Kidney (tissue), 14 donors: ENCODE data around the gene NR3C1. TPM values are rescaled to one million over a fixed set of nuclear protein-coding genes. Genes with fewer than 3 reads are reported as not detected.
A peak's percentile ranks its signal among the peaks of the same experiment; 100 is the strongest.

ENCODE experiments used
- DNase-seq, 5 donors: peaks; one replicate each; pipeline ENCODE4 v3.0.0-alpha.2; 2013 to 2020
- FAIRE-seq: peaks from 2 replicates; lab custom pipeline; 2012; peaks lifted over from hg19 to GRCh38; lab: Jason Lieb, UNC
- H3K27ac ChIP-seq, 2 donors: one replicate each; pipeline ENCODE4 v1.7.0; 2013; ENCODE audit warnings: low read depth in 2 of 2, low read length in 2 of 2, inconsistent platforms in 1 of 2
- H3K27me3 ChIP-seq: one replicate; pipeline ENCODE4 v1.7.1; 2013; ENCODE audit warnings: low read length, inconsistent platforms; ENCODE audit not compliant: control insufficient read depth, insufficient read depth
- H3K36me3 ChIP-seq, 3 donors: one replicate each; pipeline versions ENCODE4 v1.7.0 to v1.7.1; 2013; ENCODE audit warnings: low read length in 3 of 3, control low read depth in 1 of 3, inconsistent platforms in 1 of 3; ENCODE audit not compliant: insufficient read depth in 3 of 3, control insufficient read depth in 2 of 3
- H3K4me1 ChIP-seq, 3 donors: one replicate each; pipeline versions ENCODE4 v1.7.0 to v1.7.1; 2013; ENCODE audit warnings: low read length in 3 of 3, inconsistent platforms in 1 of 3, low read depth in 1 of 3; ENCODE audit not compliant: control insufficient read depth in 2 of 3, insufficient read depth in 2 of 3
- H3K4me3 ChIP-seq, 3 donors: one replicate each; pipeline versions ENCODE4 v1.7.0 to v1.8.1; 2013; ENCODE audit warnings: low read length in 3 of 3, control low read depth in 1 of 3, inconsistent platforms in 1 of 3
- H3K9ac ChIP-seq, 3 donors: one replicate each; pipeline versions ENCODE4 v1.7.0 to v1.7.1; 2013; ENCODE audit warnings: low read length in 3 of 3, control low read depth in 1 of 3, inconsistent platforms in 1 of 3
- H3K9me3 ChIP-seq, 3 donors: one replicate each; pipeline versions ENCODE4 v1.7.0 to v1.7.1; 2013; ENCODE audit warnings: low read length in 3 of 3, control low read depth in 1 of 3, inconsistent platforms in 1 of 3; ENCODE audit not compliant: control insufficient read depth in 2 of 3, insufficient read depth in 1 of 3
- intact Hi-C: fragments of 100-400 bp; cut with DNase I; formaldehyde crosslinking; loops from one replicate; pipeline ENCODE4 v1.11.1; 2022
- polyA plus RNA-seq: library from polyadenylated mRNA; stranded (reverse); fragments of 350-450 nt; fragmentation: Illumina TruSeq; extraction: RNeasy Lipid Tissue Mini Kit (QIAGEN cat#74804); gene quantifications from one replicate; pipeline ENCODE4 v1.2.3, GENCODE V29; 2014; ENCODE audit warnings: low read depth, low replicate concordance; ENCODE audit not compliant: insufficient read depth
- total RNA-seq: library from RNA; stranded (reverse); fragmentation: NEBNext Ultra II Directional; extraction: Animal tissue kit (Norgen Biotek cat#: 25700); gene quantifications from one replicate; pipeline ENCODE4 v1.2.1, GENCODE V29; 2021
- TF ChIP-seq, protein P1 (sequence below): IDR thresholded peaks from 3 replicates; pipeline ENCODE4 v1.5.1; 2012; ENCODE audit warnings: mild to moderate bottlenecking, moderate library complexity, borderline replicate concordance; ENCODE audit not compliant: insufficient read depth; ENCODE audit errors: extremely low read depth
- donor health status: control.
- donor health status: control.
- donor health status: control.
- donor health status: control.
- donor health status: control.
- donor health status: DM: yes; HTN: yes; CAD: no.
- donor health status: Normal renal cell carcinoma (clear cell type).

Gene NR3C1
- total and polyA plus RNA-seq, 2 donors from 2014 or later: 23.4 to 69.0 TPM

DNA sequence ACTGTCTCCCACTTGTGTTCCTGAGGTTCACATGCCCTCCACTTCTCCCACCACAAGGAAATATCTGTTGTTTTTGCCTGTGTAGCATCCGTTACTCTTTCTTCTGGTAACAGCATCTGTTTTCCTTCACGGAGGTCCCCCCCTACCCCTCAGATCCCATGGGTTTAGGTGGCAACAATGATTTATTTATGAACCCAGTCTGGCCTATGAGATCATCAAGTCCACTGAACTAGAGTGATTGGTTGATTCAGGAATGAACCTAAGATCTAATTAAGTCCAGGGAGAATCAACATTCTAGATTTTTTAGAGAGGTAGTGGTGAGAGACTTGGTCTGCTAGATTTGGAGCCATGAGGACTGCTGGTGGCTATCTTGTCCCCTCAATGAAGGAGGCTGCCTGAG lies 166.8 kb downstream of the NR3C1 start:
- FAIRE-seq: no peak
- H3K9ac ChIP-seq: no peak overlapping the region
- intact Hi-C loops: no loop called here
- no peak overlapping the region for H3K27ac ChIP-seq
- TF ChIP-seq, protein P1, sequence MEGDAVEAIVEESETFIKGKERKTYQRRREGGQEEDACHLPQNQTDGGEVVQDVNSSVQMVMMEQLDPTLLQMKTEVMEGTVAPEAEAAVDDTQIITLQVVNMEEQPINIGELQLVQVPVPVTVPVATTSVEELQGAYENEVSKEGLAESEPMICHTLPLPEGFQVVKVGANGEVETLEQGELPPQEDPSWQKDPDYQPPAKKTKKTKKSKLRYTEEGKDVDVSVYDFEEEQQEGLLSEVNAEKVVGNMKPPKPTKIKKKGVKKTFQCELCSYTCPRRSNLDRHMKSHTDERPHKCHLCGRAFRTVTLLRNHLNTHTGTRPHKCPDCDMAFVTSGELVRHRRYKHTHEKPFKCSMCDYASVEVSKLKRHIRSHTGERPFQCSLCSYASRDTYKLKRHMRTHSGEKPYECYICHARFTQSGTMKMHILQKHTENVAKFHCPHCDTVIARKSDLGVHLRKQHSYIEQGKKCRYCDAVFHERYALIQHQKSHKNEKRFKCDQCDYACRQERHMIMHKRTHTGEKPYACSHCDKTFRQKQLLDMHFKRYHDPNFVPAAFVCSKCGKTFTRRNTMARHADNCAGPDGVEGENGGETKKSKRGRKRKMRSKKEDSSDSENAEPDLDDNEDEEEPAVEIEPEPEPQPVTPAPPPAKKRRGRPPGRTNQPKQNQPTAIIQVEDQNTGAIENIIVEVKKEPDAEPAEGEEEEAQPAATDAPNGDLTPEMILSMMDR: no peak
- H3K4me3 ChIP-seq: no peak overlapping the region
- no peaks in the 10 kb centered on the region for H3K36me3 ChIP-seq
- no peak for DNase-seq
- no peaks in the 10 kb centered on the region for H3K9me3 ChIP-seq
- no peaks in the 10 kb centered on the region for H3K27me3 ChIP-seq
- peaks cover 0 to 6% (median 2%) of the 10 kb centered on the region in 3 donors for H3K4me1 ChIP-seq

DNA sequence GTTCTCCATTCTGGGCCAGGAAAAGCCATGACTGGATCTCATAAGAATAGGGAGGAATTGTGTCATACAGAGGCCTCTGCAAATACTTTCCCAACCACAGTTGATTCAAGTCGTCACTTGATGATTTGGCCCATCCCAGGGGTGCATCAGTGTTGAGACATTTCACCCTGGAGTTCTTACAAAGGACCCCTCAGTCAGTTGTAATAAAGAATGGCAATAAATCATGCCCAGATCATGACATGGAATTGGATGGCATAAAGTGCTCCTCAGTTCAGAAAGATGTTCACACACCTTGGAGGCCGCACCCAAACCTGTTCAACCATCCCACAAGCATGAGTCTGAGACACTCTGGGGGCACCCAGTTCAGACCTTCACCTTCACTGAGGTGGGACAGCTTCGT lies 168.1 kb downstream of the NR3C1 start:
- H3K4me1 ChIP-seq: peaks cover 0 to 16% (median 9%) of the 10 kb centered on the region in 3 donors
- H3K36me3 ChIP-seq: no peaks in the 10 kb centered on the region
- TF ChIP-seq, protein P1: no peak
- intact Hi-C loops: no loop called here
- DNase-seq (no peak), FAIRE-seq (no peak)
- no peak overlapping the region for H3K27ac ChIP-seq
- H3K9ac ChIP-seq: no peak overlapping the region
- H3K9me3 ChIP-seq: no peaks in the 10 kb centered on the region
- no peak overlapping the region for H3K4me3 ChIP-seq
- H3K27me3 ChIP-seq: no peaks in the 10 kb centered on the region

DNA sequence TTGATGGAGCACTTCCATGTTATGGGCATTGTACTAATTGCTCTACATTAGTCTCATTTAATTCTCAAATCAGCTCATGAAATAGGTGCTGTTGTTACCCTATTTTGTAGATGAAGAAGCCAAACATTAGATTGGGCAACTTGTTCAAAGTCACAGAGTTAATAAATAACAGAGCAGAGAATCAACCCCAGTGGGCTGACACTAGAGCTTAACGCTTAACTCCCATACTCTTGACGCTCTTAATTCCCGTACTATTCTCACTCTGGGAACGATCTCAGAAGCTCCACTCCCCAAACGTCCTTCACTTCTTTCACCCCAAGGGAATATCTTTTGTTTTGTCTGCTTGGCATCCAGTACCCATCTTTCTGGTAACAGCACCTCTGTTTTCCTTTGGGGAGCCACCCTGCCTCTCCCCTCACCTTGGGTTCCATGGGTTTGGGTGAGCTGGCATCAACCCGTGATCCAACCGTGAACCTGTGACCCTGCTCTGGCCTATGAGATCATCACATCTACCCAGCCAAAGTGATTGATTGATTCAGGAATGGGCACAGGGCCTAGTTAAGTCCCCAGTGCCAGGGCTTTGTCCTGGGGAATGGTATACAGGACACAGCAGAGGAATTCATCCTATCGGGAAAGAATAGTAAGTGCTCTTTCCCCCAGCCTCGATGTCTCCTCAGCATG lies 169.2 kb downstream of the NR3C1 start:
- Histone ChIP-seq H3K27ac (peak overlapping the region; percentile 20 to 39), H3K4me1 (peaks cover 0 to 22% (median 17%) of the 10 kb centered on the region in 3 donors), H3K36me3 (no peaks in the 10 kb centered on the region), H3K27me3 (no peaks in the 10 kb centered on the region), H3K9me3 (no peaks in the 10 kb centered on the region), H3K9ac (no peak overlapping the region), H3K4me3 (peak overlapping the region in 2 of 3 donors; percentile 3 to 19)
- intact Hi-C loops: no loop called here
- no peak for FAIRE-seq
- DNase-seq: no peak
- TF ChIP-seq, protein P1: no peak
